ENCODE data around the gene RAVER1.
"Not testable (repeated sequence)": the region's sequence is repeated elsewhere in the genome, so short reads cannot be mapped to it uniquely, and the experiment has no call there.

RAVER1 gene

GRCh38 chr19:10344780-10345179 lies 11.5 kb upstream of the RAVER1 start:
- in situ Hi-C loops (cut with MboI; ENCODE audit: low sequenced_read_pairs): no loop called here

GRCh38 chr19:10343495-10343894 lies 10.2 kb upstream of the RAVER1 start:
- in situ Hi-C loops (cut with MboI; ENCODE audit: low sequenced_read_pairs): no loop called here

DNA sequence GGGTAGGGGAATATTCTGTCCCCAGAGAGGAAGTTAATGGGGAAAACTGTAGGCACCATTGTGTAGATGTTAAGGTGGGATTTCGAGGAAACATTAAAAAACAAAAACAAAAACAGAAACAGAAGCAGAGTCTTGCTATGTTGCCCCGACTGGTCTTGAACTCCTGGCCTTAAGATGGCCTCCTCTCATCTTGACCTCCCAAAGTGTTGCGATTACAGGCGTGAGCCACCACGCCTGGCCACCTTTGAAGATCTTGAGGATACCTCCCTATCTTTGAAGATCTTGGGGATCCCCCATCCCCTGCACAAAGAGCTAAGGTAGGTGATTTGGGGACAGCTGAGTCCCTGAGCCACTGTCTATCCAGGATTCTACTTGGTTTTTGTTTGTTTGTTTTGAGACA lies 6.6 kb upstream of the RAVER1 start:
- in situ Hi-C loops (cut with MboI; ENCODE audit: low sequenced_read_pairs): no loop called here

DNA sequence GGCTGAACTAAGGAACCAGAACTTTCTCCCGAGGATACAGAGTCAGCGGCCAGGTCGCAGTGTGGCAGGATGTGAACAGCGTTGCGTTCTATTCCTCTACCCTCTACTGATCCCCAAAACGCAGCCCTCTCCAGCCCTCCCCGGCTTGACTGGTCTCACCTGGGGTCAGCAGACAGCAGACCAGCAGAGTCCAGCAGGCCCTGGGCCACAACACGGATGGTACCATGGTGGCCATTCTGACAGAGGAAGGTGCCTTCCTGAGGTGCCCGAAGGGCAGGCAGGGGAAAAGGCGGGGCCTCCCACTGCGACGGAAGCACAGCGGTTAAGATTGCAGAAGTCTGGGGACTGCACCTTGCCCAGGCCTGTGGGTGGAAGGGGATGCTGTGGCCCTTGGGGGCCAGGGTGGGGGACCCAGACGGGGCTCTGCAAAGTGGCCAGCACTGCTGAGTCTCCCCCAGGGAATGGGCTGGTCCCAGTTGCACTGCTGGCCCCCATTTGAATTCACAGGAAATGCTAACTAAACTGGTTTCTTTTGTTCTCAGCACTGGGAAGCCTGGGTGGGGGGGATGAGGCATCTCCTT lies 6.1 kb upstream of the RAVER1 start, which contains the start of gene ICAM3:
TSS of gene ICAM3 (minus strand) at position 245 of the 581 bp plus-strand sequence. CDS start at position 235, 10 bp downstream.
- in situ Hi-C loops (cut with MboI; ENCODE audit: low sequenced_read_pairs): no loop called here

DNA sequence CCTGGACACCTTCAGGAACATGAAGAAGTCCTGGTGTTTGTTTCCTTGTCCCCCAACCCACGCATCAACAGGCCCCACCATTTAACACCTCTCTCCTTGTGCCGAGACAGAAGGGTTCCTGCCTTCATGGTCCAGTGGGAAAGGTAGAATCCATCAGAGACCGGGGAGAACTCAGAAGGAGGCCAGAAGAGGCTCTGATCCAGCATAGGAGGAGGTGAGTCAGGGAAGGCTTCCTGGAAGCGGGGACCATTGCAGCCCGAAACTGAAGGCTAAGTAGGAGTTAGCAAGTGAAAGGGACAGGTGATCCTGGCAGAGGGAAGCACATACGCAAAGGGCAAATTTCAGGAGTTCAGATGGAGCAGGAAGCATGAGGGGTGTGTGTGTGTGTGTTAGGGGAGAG lies 5.6 kb upstream of the RAVER1 start:
- in situ Hi-C loops (cut with MboI; ENCODE audit: low sequenced_read_pairs): no loop called here

- in situ Hi-C loops (cut with MboI; ENCODE audit: low sequenced_read_pairs): not testable (repeated sequence)
Observed at GRCh38 chr19:10336725-10337124, 3.4 kb upstream of the RAVER1 start.

DNA sequence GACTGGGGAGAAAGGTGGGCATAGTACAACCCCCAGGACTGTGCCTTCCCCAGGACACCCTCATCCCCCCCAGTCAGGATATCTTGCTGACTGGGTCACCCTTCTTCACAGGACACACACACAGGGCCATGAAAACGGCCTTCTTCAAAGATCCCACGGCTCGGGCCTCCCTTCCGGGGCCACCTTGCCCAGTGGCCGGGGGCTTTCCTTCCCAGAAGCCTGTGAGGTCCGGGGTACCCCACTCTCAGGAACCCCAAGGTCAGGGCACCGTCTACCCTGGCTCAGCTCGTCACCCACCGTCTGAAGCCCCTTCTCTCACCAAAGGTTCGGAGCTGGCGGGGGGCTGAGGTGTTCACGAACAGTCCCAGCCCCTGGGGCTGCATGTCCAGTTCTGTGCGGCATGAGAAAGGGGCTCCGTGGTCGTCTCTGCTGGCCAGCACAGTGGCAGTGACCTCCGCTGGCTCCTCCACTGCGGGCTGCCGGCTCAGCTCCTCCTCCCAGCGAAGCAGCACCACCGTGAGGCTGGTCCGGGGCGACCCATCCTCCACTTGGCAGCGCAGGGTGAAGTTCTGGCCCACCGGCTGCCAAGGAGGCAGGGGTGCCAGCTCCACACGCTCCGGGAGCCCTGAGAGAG lies 2.1 kb upstream of the RAVER1 start:
- in situ Hi-C loops (cut with MboI; ENCODE audit: low sequenced_read_pairs): no loop called here

GRCh38 chr19:10334588-10335351 lies 1.4 kb upstream of the RAVER1 start:
- in situ Hi-C loops (cut with MboI; ENCODE audit: low sequenced_read_pairs): no loop called here

DNA sequence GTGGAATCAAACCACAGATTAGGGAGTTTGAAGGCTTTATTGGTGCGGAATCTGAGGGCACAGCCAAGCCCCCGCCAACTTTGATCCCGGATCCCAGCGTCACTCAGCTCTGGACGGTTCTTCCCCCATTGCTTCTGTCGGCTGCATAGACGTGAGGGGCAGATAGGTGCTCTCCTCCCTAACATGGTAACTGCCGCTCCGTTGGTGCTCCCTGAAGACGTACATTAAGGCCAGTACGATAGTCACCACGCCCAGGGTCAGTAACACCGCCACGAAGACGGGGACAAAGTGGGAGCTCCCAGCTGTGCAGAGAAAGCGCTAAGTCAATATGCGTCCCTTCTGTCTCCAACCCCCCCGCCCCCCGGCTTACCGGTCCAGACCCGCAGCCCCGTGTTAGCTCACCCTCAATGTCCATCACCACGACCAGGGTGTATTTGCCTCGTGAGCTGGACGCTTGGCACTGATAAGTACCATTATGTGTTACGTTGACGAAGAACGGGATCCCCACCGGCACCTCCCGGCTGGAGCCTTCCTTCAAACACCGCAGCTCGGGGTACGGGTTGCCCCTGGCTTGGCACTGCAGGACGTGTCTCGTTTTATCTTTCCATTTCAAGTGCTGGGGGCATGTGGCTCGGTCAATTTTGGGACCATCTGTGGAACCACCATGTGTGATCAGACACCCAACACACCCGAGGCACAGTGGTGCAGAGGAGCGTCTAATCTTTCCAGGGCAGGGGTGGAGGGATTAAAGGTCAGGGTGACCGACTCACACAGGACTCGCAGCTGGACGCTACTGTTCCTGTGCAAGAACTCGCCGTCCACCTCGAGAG lies 644 bp upstream of the RAVER1 start:
- in situ Hi-C loops (cut with MboI; ENCODE audit: low sequenced_read_pairs): no loop called here

DNA sequence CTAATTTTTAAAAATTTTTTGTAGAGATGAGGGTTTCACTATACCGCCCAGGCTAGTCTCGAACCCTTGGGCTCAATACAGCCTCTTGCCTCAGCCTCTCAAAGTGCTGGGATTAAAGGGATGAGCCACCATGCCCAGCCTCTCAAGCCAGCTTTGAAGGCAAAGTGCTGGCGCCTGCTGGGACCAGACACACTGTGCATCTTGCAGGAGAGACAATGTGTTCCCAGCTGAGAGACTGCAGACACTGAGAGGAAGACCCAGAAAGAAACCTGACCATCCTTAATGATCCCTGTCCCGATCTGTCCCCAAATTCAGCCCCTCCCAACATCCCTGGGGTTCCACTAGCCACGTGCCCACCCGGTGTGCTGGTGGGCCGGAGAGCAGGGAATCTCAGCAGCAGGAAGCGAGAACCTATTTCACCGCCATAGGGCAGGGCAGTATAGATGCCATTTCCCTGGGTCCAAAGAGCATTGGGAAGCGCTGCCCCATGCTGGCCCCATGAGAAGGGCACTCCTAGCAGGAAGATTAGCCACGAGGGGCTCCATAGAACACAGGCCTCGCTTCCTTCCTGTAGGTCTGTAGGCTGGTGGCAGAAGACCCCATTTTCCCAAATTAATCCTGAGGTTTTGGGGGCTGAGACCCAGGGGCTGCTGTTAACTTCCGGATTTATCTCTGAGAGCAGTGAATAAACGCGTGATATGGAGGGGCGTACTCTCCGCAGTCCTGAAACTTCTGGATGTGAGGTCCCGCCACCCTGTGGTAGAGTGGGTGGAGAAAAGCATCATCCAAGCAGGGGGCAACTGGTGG lies 968 bp downstream of the RAVER1 start:
- in situ Hi-C loops (cut with MboI; ENCODE audit: low sequenced_read_pairs): no loop called here

DNA sequence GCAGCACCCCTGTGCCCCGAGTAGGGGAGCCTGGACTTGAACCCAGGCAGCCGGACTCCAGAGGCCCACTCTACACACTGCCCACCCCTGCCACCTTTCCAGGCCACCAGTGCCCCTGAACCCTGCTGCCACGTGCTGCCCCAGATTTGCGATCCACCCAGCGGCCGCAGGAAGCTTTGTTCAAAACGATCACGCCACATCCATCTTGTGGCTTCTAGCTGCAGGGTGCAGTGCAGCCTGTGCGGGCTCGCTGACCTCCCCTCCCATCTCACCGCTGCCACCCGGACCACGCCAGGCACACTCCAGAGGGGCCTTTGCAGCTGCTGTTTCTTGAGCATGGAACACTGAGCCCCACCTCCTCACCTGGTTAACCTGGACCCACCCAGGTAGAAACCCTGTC lies 3.8 kb downstream of the RAVER1 start:
- in situ Hi-C loops (cut with MboI; ENCODE audit: low sequenced_read_pairs): no loop called here

- in situ Hi-C loops (cut with MboI; ENCODE audit: low sequenced_read_pairs): no loop called here
Observed at GRCh38 chr19:10328558-10329429, 4.5 kb downstream of the RAVER1 start.

DNA sequence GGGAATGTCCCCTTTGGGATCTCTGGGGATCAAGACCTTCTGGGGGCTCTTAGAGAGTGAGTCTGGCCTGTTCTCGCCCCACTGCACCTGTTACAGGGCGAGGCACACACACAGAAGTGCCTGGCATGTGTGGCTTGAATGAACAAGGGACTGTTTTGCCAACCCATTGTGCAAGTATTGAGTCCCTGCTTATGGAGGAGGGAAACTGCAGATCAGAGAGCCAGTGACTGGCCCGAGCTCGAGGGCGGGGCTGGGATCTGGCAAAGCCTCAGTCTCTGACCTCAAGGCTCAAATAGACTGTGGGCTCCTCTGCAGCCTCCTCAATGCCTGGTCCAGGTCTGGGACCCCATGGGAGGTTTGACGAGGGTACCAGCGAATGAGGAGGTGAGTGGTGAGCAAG lies 5.5 kb downstream of the RAVER1 start:
- in situ Hi-C loops (cut with MboI; ENCODE audit: low sequenced_read_pairs): no loop called here

DNA sequence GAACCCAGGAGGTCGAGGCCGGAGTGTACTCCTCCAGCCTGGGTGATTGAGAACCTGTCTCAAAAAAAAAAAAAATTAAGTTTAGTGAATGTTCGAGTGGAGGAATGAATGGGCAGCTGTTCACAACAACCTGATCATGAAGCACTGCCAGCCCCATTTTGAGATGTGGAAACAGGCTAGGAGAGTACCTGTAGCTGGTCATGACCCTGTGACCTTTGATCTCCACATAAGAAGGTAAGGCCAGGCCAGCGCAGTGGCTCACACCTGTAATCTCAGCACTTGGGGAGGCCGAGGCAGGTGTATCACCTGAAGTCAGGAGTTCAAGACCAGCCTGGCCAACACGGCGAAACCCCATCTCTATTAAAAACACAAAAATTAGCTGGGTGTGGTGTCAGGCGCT lies 7.6 kb downstream of the RAVER1 start:
- in situ Hi-C loops (cut with MboI; ENCODE audit: low sequenced_read_pairs): no loop called here

DNA sequence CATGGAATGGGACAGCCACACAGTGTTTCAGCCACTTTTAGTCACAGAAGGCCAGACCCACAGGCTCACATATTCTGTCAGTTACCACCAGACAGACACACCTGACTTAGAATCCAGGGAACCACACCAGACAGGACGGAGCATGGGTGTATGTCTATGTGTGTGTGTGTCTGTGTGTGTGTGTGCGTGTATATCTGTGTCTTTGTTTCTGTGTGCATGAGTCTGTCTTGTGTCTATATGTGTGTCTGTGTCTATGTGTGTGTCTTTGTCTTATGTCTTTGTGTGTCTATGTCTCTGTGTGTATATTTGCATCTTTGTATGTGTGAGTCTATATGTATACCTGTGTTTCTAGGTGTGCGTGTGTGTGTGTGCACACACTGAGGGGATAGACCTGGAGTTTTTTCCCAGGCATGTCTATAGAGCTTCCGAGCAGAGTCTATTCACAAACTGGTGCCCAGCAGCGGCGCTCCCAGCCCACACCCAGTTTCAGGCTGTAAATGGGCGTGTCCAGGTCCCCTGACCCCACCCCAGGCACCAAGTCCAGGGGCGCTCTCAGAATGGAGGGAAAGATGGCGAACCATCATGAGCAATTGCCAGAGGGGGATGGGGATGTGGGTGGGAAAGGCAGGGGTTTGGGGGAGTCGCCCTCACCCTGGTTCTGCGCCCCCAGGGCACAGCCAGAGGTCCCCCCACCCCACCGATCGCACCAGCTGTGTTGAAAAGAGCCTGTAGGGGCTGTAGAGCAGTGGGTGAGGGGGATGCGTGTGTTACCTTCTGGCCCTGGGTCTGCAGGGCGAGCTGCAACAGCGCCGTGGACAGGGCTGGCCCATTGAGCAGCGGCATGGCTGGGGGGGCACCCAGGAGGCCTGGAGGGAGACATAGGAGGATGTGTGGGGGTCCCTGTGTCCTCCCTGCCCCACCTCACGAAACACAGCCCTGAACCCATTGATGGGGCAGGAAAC lies 11.2 kb downstream of the RAVER1 start:
- in situ Hi-C loops (cut with MboI; ENCODE audit: low sequenced_read_pairs): no loop called here

GRCh38 chr19:10321417-10321797 lies 11.9 kb downstream of the RAVER1 start:
- in situ Hi-C loops (cut with MboI; ENCODE audit: low sequenced_read_pairs): no loop called here

DNA sequence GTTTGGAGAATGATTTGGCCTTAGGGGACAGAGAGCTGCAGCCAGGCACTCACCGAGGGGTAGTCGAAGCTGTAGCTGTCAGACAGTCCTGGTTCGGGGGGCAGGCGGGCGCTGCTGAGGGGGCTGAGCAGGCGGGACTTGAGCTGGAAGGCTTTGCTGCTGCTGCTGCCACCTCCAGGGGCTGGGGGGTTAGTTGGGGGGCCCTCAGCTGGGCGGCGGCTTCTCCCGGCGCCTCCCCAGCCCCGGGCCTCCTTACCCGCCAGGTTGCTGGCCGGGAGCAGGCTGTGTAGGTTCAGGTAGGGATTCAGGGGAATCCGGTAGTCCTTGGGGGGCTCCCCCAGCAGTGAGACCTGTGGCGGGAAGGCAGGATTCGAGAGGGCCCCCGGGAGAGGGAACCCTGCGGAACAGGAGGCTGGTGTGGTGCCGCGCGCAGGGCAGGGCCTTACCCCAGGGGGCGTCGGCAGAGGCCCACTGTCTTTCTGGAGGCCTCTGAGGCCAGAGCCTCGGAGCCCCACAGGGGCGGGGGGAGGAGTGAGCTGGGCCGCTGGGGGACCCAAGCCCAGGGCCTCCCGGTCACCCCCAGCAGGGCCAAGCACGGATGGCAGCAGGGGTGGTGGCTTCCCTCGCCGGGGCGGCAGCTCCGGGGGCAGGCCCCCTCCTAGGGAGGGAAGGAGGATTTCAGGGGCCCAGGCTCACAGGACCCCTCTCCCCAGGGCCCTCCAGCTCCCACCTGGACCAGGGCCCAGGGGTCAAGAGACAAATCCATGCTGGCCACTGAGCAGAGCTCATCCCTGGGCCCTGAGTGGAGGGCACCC lies 12.5 kb downstream of the RAVER1 start:
- in situ Hi-C loops (cut with MboI; ENCODE audit: low sequenced_read_pairs): no loop called here

All from hTERT RPE-1 (cell line).